HepG2 (cell line): ENCODE results near the gene SLC22A7. TPM values are rescaled to one million over a fixed set of nuclear protein-coding genes. Genes with fewer than 3 reads are reported as not detected.

Experiments
- AHDC1 ChIP-seq: sonication (generic); formaldehyde crosslinking; IDR thresholded peaks from 2 replicates; pipeline ENCODE4 v1.5.1; 2020; ENCODE audit warnings: mild to moderate bottlenecking, missing genetic modification reagents, borderline replicate concordance
- ASH2L ChIP-seq: fragments of 300-600, 200-600 bp; sonication (generic); IDR thresholded peaks from 2 replicates; pipeline ENCODE4 v1.7.0; 2017; ENCODE audit warnings: low read depth, mild to moderate bottlenecking, moderate library complexity, mixed read lengths, low read length; ENCODE audit not compliant: insufficient read length
- BCL6 ChIP-seq: IDR thresholded peaks from 2 replicates; pipeline ENCODE4 v1.6.1; 2016; ENCODE audit warnings: missing genetic modification reagents, missing compliant biosample characterization
- BHLHE40 ChIP-seq: IDR thresholded peaks from 2 replicates; pipeline ENCODE4 v1.6.1; 2011; ENCODE audit warnings: low read length, improper control_type of control experiment
- IKZF1 ChIP-seq: fragments of 450-650 bp; IDR thresholded peaks from 2 replicates; pipeline ENCODE4 v1.7.1; 2016
- IKZF5 ChIP-seq: IDR thresholded peaks from 2 replicates; pipeline ENCODE4 v1.6.1; 2018; ENCODE audit warnings: missing genetic modification reagents, mild to moderate bottlenecking, missing compliant biosample characterization
- MTF1 ChIP-seq: sonication (generic); formaldehyde crosslinking; IDR thresholded peaks from 2 replicates; pipeline ENCODE4 v1.5.0; 2020; ENCODE audit warnings: missing genetic modification reagents
- MYC ChIP-seq: sonication (generic); formaldehyde crosslinking; IDR thresholded peaks from 2 replicates; pipeline ENCODE4 v1.9.0; 2021; ENCODE audit warnings: missing genetic modification reagents, borderline replicate concordance
- NCOA2 ChIP-seq: sonication (generic); formaldehyde crosslinking; IDR thresholded peaks from 2 replicates; pipeline ENCODE4 v1.8.0; 2022; ENCODE audit warnings: inconsistent platforms
- REST ChIP-seq, 2 experiments: IDR thresholded peaks; 2 replicates each; pipeline ENCODE4 v1.6.1; 2011 to 2012; ENCODE audit warnings: low read length in 2 of 2, borderline replicate concordance in 1 of 2, low read depth in 1 of 2, mild to moderate bottlenecking in 1 of 2, moderate library complexity in 1 of 2
- ZBTB4 ChIP-seq: sonication (generic); formaldehyde crosslinking; IDR thresholded peaks from 2 replicates; pipeline ENCODE4 v1.4.0; 2020; ENCODE audit warnings: missing genetic modification reagents, mild to moderate bottlenecking, borderline replicate concordance
- ZMYM4 ChIP-seq: sonication (generic); formaldehyde crosslinking; IDR thresholded peaks from 2 replicates; pipeline ENCODE4 v1.8.1; 2023; ENCODE audit warnings: mild to moderate bottlenecking, missing genetic modification reagents
- ZNF543 ChIP-seq: sonication (generic); formaldehyde crosslinking; IDR thresholded peaks from 2 replicates; pipeline ENCODE4 v1.4.0; 2020; ENCODE audit warnings: mild to moderate bottlenecking, missing genetic modification reagents
- ZNF776 ChIP-seq: sonication (generic); formaldehyde crosslinking; IDR thresholded peaks from 2 replicates; pipeline ENCODE4 v1.4.0; 2020; ENCODE audit warnings: mild to moderate bottlenecking, missing genetic modification reagents
- polyA plus RNA-seq, 8 experiments: library from polyadenylated mRNA; depleted of rRNA in 3 of 8; stranded (reverse) in 7 of 8; unstranded in 1 of 8; fragments of >200 nt; fragmentation: Illumina TruSeq in 4 of 8; extraction: Trizol in 4 of 8; gene quantifications; 2 replicates each; pipeline versions ENCODE4 v1.2.1 to v1.2.3, GENCODE V29; 2011 to 2016; ENCODE audit warnings: low read depth in 4 of 8, missing spikeins in 1 of 8, mixed read lengths in 1 of 8; ENCODE audit not compliant: insufficient read depth in 1 of 8
- total RNA-seq, 5 experiments: library from RNA; depleted of rRNA; stranded (reverse); fragments of >200 nt; fragmentation: Illumina TruSeq; extraction: Trizol; gene quantifications; 2 replicates each; pipeline ENCODE4 v1.2.3, GENCODE V29; 2016; ENCODE audit warnings: low read depth in 1 of 5

SLC22A7 gene
- total and polyA plus RNA-seq, 2 of the 13 experiments (the other 11 are each of a cell fraction or from before 2014, with no cell fraction given): 5.3 to 22.6 TPM

GRCh38 chr6:43290905-43291355 lies 7.1 kb upstream of the SLC22A7 start (continued):
- peak; percentile 91; the same call in 1 of the 2 replicates for TF ChIP-seq AHDC1 (CRISPR knock-in tag)
- no peak for TF ChIP-seq BHLHE40
- TF ChIP-seq MYC (CRISPR knock-in tag): 0 out of 2 replicates have a peak, but pooled peaks have one; percentile 15
- TF ChIP-seq MTF1 (CRISPR knock-in tag): no peak
- peak; percentile 79 for TF ChIP-seq ASH2L
- TF ChIP-seq REST (IDR thresholded peaks at IDR 0.05; ENCODE audit: borderline replicate concordance in 1 of 2, low read depth in 1 of 2, low read length in 2 of 2): peak in 1 of 2 experiments; percentile 44; a peak in 1 of 4 replicates
- no peak for TF ChIP-seq ZNF776 (CRISPR knock-in tag)
- TF ChIP-seq IKZF1: no peak
- TF ChIP-seq BCL6: peak; percentile 57; the same call in 1 of the 2 replicates
- peak; percentile 78 for TF ChIP-seq ZMYM4 (CRISPR knock-in tag)
- TF ChIP-seq IKZF5 (CRISPR knock-in tag): peak; percentile 84
- peak; percentile 81 for TF ChIP-seq NCOA2 (CRISPR knock-in tag)
- TF ChIP-seq ZBTB4: no peak
- no peak for TF ChIP-seq ZNF543 (CRISPR knock-in tag)
